Measurements from ENCODE around the gene TM7SF2. TPM values are rescaled to one million over a fixed set of nuclear protein-coding genes. Genes with fewer than 3 reads are reported as not detected.
A peak's percentile ranks its signal among the peaks of the same experiment; 100 is the strongest.

The TM7SF2 gene
- total RNA-seq, 1 experiment from 2014 or later: 74.8 TPM

DNA sequence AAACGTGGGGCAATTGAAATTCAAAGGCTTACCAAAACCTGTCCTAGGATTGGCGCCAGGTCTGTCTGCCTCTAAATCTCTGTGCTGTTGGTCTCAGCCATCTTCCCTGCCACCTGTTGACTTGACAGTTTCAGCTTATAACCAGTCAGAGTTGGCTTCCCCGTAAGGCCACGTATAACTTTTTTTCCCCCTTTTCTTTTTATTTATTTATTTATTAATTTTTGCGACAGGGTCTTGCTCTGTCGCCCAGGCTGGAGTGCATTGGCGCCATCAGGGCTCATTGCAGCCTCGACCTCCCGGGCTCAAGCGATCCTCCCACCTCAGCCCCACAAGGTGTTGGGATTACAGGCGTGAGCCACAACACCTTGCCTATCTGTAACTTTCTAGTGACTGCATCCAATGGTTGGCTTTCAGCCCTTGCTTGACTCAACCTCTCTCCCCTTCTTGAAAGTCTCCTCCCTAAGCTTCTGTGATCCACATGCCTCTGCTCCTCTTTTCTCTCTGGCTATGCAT, 24.0 kb downstream of the TM7SF2 start:
- H3K4me1 ChIP-seq (ENCODE audit: insufficient read depth, low read length): no peaks in the 10 kb centered on the region
- H3K36me3 Mint-ChIP-seq (ENCODE audit: insufficient read depth in 1 of 3, low read depth in 3 of 3): peaks cover 5 to 25% (median 22%) of the 10 kb centered on the region in 3 experiments; a peak in 5 of 7 replicates
- no peak overlapping the region for H4K5ac ChIP-seq (ENCODE audit: insufficient read length, low read depth, low read length)
- no peak overlapping the region for H3K18ac ChIP-seq (ENCODE audit: insufficient read length, low read depth, low read length)
- H3K4me1 Mint-ChIP-seq: peaks cover 19 to 23% of the 10 kb centered on the region in 2 experiments
- no peak overlapping the region for H2BK15ac ChIP-seq (ENCODE audit: low read depth, low read length)
- H3K27ac Mint-ChIP-seq: peak overlapping the region; percentile 95 to 100 (median 98); a peak in 6 of 7 replicates
- no peaks in the 10 kb centered on the region for H3K79me1 ChIP-seq (ENCODE audit: insufficient read depth, low read depth, low read length, poor library complexity, severe bottlenecking)
- WGBS (ENCODE audit: extremely low coverage, insufficient read length, low lambda C conversion rate): no CpG with 5 or more reads among the region's 11 CpGs
- peak overlapping the region; percentile 69 for H3K9ac ChIP-seq (ENCODE audit: extremely low read depth, insufficient read length, low read length)
- H4K91ac ChIP-seq (ENCODE audit: insufficient read length, low read depth, low read length): no peak overlapping the region
- no peaks in the 10 kb centered on the region for H3K79me2 ChIP-seq (ENCODE audit: insufficient read depth, low read length)
- TF ChIP-seq, protein P1, sequence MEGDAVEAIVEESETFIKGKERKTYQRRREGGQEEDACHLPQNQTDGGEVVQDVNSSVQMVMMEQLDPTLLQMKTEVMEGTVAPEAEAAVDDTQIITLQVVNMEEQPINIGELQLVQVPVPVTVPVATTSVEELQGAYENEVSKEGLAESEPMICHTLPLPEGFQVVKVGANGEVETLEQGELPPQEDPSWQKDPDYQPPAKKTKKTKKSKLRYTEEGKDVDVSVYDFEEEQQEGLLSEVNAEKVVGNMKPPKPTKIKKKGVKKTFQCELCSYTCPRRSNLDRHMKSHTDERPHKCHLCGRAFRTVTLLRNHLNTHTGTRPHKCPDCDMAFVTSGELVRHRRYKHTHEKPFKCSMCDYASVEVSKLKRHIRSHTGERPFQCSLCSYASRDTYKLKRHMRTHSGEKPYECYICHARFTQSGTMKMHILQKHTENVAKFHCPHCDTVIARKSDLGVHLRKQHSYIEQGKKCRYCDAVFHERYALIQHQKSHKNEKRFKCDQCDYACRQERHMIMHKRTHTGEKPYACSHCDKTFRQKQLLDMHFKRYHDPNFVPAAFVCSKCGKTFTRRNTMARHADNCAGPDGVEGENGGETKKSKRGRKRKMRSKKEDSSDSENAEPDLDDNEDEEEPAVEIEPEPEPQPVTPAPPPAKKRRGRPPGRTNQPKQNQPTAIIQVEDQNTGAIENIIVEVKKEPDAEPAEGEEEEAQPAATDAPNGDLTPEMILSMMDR (conservative IDR thresholded peaks at IDR 0.05): no peak
- no peak overlapping the region for H3K56ac ChIP-seq (ENCODE audit: insufficient read length, low read depth, low read length)
- peaks cover 14% of the 10 kb centered on the region for H3K23me2 ChIP-seq (ENCODE audit: insufficient read length, low read depth, low read length, poor library complexity, severe bottlenecking)
- peak overlapping the region; percentile 3 for H3K27ac ChIP-seq (ENCODE audit: insufficient read length, low read depth, low read length)
- no peak overlapping the region for H2BK20ac ChIP-seq (ENCODE audit: low read depth, low read length, poor library complexity, severe bottlenecking)
- H2BK12ac ChIP-seq (ENCODE audit: insufficient read length, low read depth, low read length): no peak overlapping the region
- H3T11ph ChIP-seq (ENCODE audit: low read length): no peak overlapping the region
- DNase-seq: no peak
- no peak overlapping the region for H2AK5ac ChIP-seq (ENCODE audit: insufficient read length, low read length)
- no peak overlapping the region for H2AFZ ChIP-seq (ENCODE audit: low read length)
- peak overlapping the region; percentile 3 for H2BK5ac ChIP-seq (ENCODE audit: insufficient read length, low read length)
- H3K23ac ChIP-seq (ENCODE audit: insufficient read length, low read depth, low read length): no peak overlapping the region
- H3K4me3 Mint-ChIP-seq: peak overlapping the region; percentile 93 to 95
- peak overlapping the region; percentile 58 for H3K4me2 ChIP-seq (ENCODE audit: insufficient read depth, insufficient read length, low read length)
- no peak overlapping the region for H2BK120ac ChIP-seq (ENCODE audit: low read depth, low read length, poor library complexity, severe bottlenecking)
- H4K20me1 ChIP-seq (ENCODE audit: control insufficient read depth, insufficient read depth, insufficient read length): no peaks in the 10 kb centered on the region
- H3K14ac ChIP-seq (ENCODE audit: insufficient read depth, low read length): no peak overlapping the region
- no peaks in the 10 kb centered on the region; a peak in 1 of 5 replicates for H3K9me3 Mint-ChIP-seq
- H3K4ac ChIP-seq (ENCODE audit: low read depth, low read length): no peak overlapping the region
- no peaks in the 10 kb centered on the region for H3K27me3 ChIP-seq (ENCODE audit: insufficient read depth, low read length)
- H3K27me3 Mint-ChIP-seq (ENCODE audit: low read depth): peaks cover 10% of the 10 kb centered on the region
- no peak overlapping the region for H4K8ac ChIP-seq (replicated peaks; ENCODE audit: insufficient read length, low read depth, low read length)
- H3K9me3 ChIP-seq (ENCODE audit: control insufficient read depth, low read depth, low read length): no peaks in the 10 kb centered on the region
